ENCODE results near the gene SLC4A4.

The SLC4A4 gene

DNA sequence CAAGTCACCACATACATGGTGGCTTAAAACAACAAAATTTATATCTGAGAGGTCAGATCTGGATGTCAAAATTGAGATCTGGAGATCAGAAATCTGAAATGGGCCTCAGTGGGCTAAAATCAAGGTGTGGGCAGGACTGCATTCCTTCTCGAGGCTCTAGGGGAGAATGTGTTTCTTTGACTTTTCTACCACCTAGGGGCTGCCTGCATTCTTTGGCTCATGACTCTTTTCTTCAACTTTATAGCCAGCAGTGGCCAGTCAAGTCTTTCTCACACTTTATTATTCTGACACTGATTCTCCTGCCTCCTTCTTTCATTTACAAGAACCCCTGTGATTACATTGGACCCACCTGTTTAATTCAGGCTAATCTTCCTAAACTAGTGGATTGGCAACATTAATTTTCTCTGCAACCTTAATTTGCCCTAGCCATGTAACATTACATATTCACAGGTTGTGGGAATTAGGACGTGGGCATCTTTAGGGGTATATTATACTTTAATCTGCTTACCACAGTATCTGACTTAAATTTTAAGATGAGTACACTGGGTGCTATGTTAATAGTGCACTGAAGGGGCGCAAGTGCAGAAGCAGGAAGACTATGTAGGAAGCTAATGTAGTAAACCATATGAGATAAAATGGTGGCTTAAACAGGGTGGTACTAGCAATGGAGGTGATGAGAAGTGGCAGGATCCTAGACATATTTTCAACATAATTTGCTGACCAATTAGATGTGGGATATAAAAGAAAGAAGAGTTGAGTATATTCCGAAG, 188.0 kb downstream of the SLC4A4 start:
- no peak for TF ChIP-seq EZH2phosphoT487 (conservative IDR thresholded peaks at IDR 0.05; ENCODE audit: low read length)
- TF ChIP-seq, protein P1, sequence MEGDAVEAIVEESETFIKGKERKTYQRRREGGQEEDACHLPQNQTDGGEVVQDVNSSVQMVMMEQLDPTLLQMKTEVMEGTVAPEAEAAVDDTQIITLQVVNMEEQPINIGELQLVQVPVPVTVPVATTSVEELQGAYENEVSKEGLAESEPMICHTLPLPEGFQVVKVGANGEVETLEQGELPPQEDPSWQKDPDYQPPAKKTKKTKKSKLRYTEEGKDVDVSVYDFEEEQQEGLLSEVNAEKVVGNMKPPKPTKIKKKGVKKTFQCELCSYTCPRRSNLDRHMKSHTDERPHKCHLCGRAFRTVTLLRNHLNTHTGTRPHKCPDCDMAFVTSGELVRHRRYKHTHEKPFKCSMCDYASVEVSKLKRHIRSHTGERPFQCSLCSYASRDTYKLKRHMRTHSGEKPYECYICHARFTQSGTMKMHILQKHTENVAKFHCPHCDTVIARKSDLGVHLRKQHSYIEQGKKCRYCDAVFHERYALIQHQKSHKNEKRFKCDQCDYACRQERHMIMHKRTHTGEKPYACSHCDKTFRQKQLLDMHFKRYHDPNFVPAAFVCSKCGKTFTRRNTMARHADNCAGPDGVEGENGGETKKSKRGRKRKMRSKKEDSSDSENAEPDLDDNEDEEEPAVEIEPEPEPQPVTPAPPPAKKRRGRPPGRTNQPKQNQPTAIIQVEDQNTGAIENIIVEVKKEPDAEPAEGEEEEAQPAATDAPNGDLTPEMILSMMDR (IDR thresholded peaks at IDR 0.05; ENCODE audit: insufficient read depth, low read length, poor library complexity, severe bottlenecking), result no peak
- no peaks in the 10 kb centered on the region for H3K9me3 ChIP-seq (ENCODE audit: insufficient read depth, low read length)
- no peaks in the 10 kb centered on the region for H3K9me2 ChIP-seq (replicated peaks; ENCODE audit: insufficient read depth, low read length)
- H3K27me3 ChIP-seq (ENCODE audit: low read length), result no peaks in the 10 kb centered on the region
- H3F3A ChIP-seq (ENCODE audit: insufficient read depth), result no peaks in the 10 kb centered on the region
- H4K20me1 ChIP-seq (ENCODE audit: low read depth, low read length), result no peaks in the 10 kb centered on the region
- no peak overlapping the region for H3K9ac ChIP-seq (ENCODE audit: low read length)
- no peak overlapping the region for H3K27ac ChIP-seq (ENCODE audit: low read depth, low read length)
- H3K79me2 ChIP-seq (ENCODE audit: insufficient read depth, low read length), result no peaks in the 10 kb centered on the region
- no peak overlapping the region for H3K4me2 ChIP-seq (ENCODE audit: low read depth, low read length, poor library complexity, severe bottlenecking)
- H2AFZ ChIP-seq (ENCODE audit: low read depth, low read length, severe bottlenecking), result no peak overlapping the region
- H3K4me3 ChIP-seq (ENCODE audit: insufficient read depth, low read length, poor library complexity, severe bottlenecking), result no peak overlapping the region
- H3K36me3 ChIP-seq (ENCODE audit: low read length), result no peaks in the 10 kb centered on the region

GRCh38 chr4:71532407-71532806, 193.6 kb downstream of the SLC4A4 start:
- Histone ChIP-seq H3K9me3 (ENCODE audit: insufficient read depth, low read length) (no peaks in the 10 kb centered on the region), H3K79me2 (ENCODE audit: insufficient read depth, low read length) (no peaks in the 10 kb centered on the region), H3K4me3 (ENCODE audit: insufficient read depth, low read length, poor library complexity, severe bottlenecking) (no peak overlapping the region), H3K4me2 (ENCODE audit: low read depth, low read length, poor library complexity, severe bottlenecking) (no peak overlapping the region), H3K9me2 (replicated peaks; ENCODE audit: insufficient read depth, low read length) (no peaks in the 10 kb centered on the region), H2AFZ (ENCODE audit: low read depth, low read length, severe bottlenecking) (no peak overlapping the region), H4K20me1 (ENCODE audit: low read depth, low read length) (no peaks in the 10 kb centered on the region), H3K36me3 (ENCODE audit: low read length) (no peaks in the 10 kb centered on the region), H3F3A (ENCODE audit: insufficient read depth) (no peaks in the 10 kb centered on the region), H3K27ac (ENCODE audit: low read depth, low read length) (no peak overlapping the region), H3K27me3 (ENCODE audit: low read length) (no peaks in the 10 kb centered on the region), H3K9ac (ENCODE audit: low read length) (no peak overlapping the region)
- TF ChIP-seq EZH2phosphoT487 (conservative IDR thresholded peaks at IDR 0.05; ENCODE audit: low read length), result no peak
- TF ChIP-seq, protein P1 (IDR thresholded peaks at IDR 0.05; ENCODE audit: insufficient read depth, low read length, poor library complexity, severe bottlenecking), result no peak

GRCh38 chr4:71533121-71533520, 194.3 kb downstream of the SLC4A4 start:
- Histone ChIP-seq H4K20me1 (ENCODE audit: low read depth, low read length) (no peaks in the 10 kb centered on the region), H3K27ac (ENCODE audit: low read depth, low read length) (no peak overlapping the region), H3K9me2 (replicated peaks; ENCODE audit: insufficient read depth, low read length) (no peaks in the 10 kb centered on the region), H3K4me3 (ENCODE audit: insufficient read depth, low read length, poor library complexity, severe bottlenecking) (no peak overlapping the region), H2AFZ (ENCODE audit: low read depth, low read length, severe bottlenecking) (no peak overlapping the region), H3K9me3 (ENCODE audit: insufficient read depth, low read length) (no peaks in the 10 kb centered on the region), H3K36me3 (ENCODE audit: low read length) (no peaks in the 10 kb centered on the region), H3K79me2 (ENCODE audit: insufficient read depth, low read length) (no peaks in the 10 kb centered on the region), H3F3A (ENCODE audit: insufficient read depth) (no peaks in the 10 kb centered on the region), H3K9ac (ENCODE audit: low read length) (no peak overlapping the region), H3K27me3 (ENCODE audit: low read length) (no peaks in the 10 kb centered on the region), H3K4me2 (ENCODE audit: low read depth, low read length, poor library complexity, severe bottlenecking) (no peak overlapping the region)
- no peak for TF ChIP-seq EZH2phosphoT487 (conservative IDR thresholded peaks at IDR 0.05; ENCODE audit: low read length)
- TF ChIP-seq, protein P1 (IDR thresholded peaks at IDR 0.05; ENCODE audit: insufficient read depth, low read length, poor library complexity, severe bottlenecking), result no peak
